Hepatocyte (in vitro differentiated cells): ENCODE results near the gene EEF1AKMT3. TPM values are rescaled to one million over a fixed set of nuclear protein-coding genes. Genes with fewer than 3 reads are reported as not detected.

Experiments used
- DNase-seq: peaks from one replicate; pipeline ENCODE4 v3.0.0-alpha.2; 2016; ENCODE audit warnings: low spot score
- H2AFZ ChIP-seq: fragments of 200-600 bp; sonication (generic); 2 replicates; pipeline ENCODE4 v1.6.0; 2016; ENCODE audit warnings: antibody characterized with exemption, mild to moderate bottlenecking
- H3K27ac ChIP-seq: fragments of 200-600 bp; sonication (generic); 2 replicates; pipeline ENCODE4 v1.5.1; 2016; ENCODE audit warnings: mild to moderate bottlenecking
- H3K27me3 ChIP-seq: fragments of 200-600 bp; sonication (generic); 2 replicates; pipeline ENCODE4 v1.6.1; 2016
- H3K36me3 ChIP-seq: fragments of 200-600 bp; sonication (generic); replicated peaks from 2 replicates; pipeline ENCODE4 v1.5.1; 2016; ENCODE audit warnings: low read depth; ENCODE audit not compliant: insufficient read depth
- H3K4me1 ChIP-seq: fragments of 200-600 bp; sonication (generic); 2 replicates; pipeline ENCODE4 v1.5.1; 2016; ENCODE audit warnings: mild to moderate bottlenecking, moderate library complexity; ENCODE audit not compliant: insufficient read depth
- H3K4me2 ChIP-seq: fragments of 200-600 bp; sonication (generic); 2 replicates; pipeline ENCODE4 v1.6.0; 2016
- H3K4me3 ChIP-seq: fragments of 200-600 bp; sonication (generic); 2 replicates; pipeline ENCODE4 v1.5.1; 2016; ENCODE audit warnings: mild to moderate bottlenecking
- H3K79me2 ChIP-seq: fragments of 200-600 bp; sonication (generic); 2 replicates; pipeline ENCODE4 v1.6.0; 2017; ENCODE audit warnings: mild to moderate bottlenecking
- H3K9me2 ChIP-seq: fragments of 200-600 bp; sonication (generic); replicated peaks from 2 replicates; pipeline ENCODE4 v1.6.0; 2017; ENCODE audit warnings: mild to moderate bottlenecking; ENCODE audit not compliant: insufficient read depth
- H3K9me3 ChIP-seq: fragments of 200-600 bp; sonication (generic); 2 replicates; pipeline ENCODE4 v1.5.1; 2016; ENCODE audit warnings: low read depth, mild to moderate bottlenecking
- H4K20me1 ChIP-seq: fragments of 200-600 bp; sonication (generic); 2 replicates; pipeline ENCODE4 v1.6.0; 2016; ENCODE audit warnings: mild to moderate bottlenecking; ENCODE audit not compliant: insufficient read depth, poor library complexity, severe bottlenecking
- EZH2 ChIP-seq: fragments of 200-600 bp; sonication (generic); IDR thresholded peaks from 2 replicates; pipeline ENCODE4 v1.6.1; 2016; ENCODE audit warnings: antibody characterized with exemption, mild to moderate bottlenecking, borderline replicate concordance
- EZH2phosphoT487 ChIP-seq: fragments of 200-600 bp; sonication (generic); IDR thresholded peaks from one replicate; pipeline ENCODE4 v1.6.1; 2018; ENCODE audit warnings: antibody characterized with exemption, mild to moderate bottlenecking, low read depth, moderate library complexity; ENCODE audit not compliant: unreplicated experiment, severe bottlenecking
- WGBS: methylation state at CpG from one replicate; pipeline ENCODE4 v1.1.6; 2016; ENCODE audit warnings: low lambda C conversion rate; ENCODE audit errors: missing lambda C conversion rate; 5-methylcytosine and 5-hydroxymethylcytosine counted together
- polyA plus RNA-seq: library from polyadenylated mRNA; unstranded; fragments of >200 nt; fragmentation: Nextera tagmentation; extraction: Ambion mirVana; gene quantifications from 2 replicates; pipeline ENCODE4 v1.2.1, GENCODE V29; 2016
- total RNA-seq: library from RNA; depleted of rRNA; stranded (reverse); fragments of >200 nt; gene quantifications from 2 replicates; pipeline ENCODE4 v1.2.3, GENCODE V29; 2014
- TF ChIP-seq, protein P1 (sequence below): fragments of 200-600 bp; sonication (generic); IDR thresholded peaks from 2 replicates; pipeline ENCODE4 v1.5.1; 2016; ENCODE audit warnings: antibody characterized with exemption, mild to moderate bottlenecking; ENCODE audit not compliant: poor library complexity

Gene EEF1AKMT3
- total and polyA plus RNA-seq, 2 experiments from 2014 or later, result 4.5 to 7.6 TPM

DNA sequence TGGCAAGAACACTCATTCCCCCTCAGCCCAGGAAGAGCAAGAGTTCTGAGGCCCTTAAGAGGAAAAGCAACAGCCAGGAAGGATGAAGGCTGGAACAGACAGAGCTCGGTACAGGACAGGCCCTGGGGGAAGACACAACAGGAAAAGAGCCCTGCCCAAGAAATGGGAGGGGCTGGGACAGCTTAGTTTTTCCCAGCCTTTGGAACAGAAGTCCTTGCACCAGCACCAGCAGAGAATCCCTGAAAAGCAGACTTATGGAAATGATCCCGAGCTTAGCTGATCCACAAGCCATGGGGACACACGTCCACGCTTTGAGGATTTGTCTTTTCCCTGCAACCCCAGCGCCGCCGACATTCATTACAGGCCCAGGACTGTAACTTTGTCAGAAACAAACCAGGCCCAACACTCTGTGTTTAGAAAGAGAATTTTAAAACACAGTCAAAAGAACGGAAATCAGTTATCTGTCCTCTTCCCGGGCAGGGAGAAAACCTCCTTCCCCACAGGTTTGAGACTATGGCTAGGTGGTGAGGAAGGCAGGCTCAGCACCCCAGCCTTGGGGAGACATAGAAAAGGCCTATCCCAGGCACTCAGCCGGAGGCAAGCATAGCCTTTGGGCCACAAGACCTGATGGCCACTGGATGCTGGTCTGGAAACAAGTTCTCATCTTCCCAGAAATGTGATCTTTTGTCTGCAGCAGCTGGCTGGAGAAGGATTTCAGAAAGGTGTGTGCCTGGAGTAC is 50.1 kb downstream of the EEF1AKMT3 start:
- Histone ChIP-seq H3K4me2 (no peak overlapping the region), H3K36me3 (peaks cover 5% of the 10 kb centered on the region), H3K4me1 (peaks cover 5% of the 10 kb centered on the region), H3K9me2 (no peaks in the 10 kb centered on the region), H2AFZ (no peak overlapping the region), H3K27ac (no peak overlapping the region), H4K20me1 (peaks cover 55% of the 10 kb centered on the region), H3K27me3 (no peaks in the 10 kb centered on the region), H3K79me2 (peaks cover 32% of the 10 kb centered on the region), H3K4me3 (no peak overlapping the region), H3K9me3 (no peaks in the 10 kb centered on the region)
- TF ChIP-seq, protein P1, sequence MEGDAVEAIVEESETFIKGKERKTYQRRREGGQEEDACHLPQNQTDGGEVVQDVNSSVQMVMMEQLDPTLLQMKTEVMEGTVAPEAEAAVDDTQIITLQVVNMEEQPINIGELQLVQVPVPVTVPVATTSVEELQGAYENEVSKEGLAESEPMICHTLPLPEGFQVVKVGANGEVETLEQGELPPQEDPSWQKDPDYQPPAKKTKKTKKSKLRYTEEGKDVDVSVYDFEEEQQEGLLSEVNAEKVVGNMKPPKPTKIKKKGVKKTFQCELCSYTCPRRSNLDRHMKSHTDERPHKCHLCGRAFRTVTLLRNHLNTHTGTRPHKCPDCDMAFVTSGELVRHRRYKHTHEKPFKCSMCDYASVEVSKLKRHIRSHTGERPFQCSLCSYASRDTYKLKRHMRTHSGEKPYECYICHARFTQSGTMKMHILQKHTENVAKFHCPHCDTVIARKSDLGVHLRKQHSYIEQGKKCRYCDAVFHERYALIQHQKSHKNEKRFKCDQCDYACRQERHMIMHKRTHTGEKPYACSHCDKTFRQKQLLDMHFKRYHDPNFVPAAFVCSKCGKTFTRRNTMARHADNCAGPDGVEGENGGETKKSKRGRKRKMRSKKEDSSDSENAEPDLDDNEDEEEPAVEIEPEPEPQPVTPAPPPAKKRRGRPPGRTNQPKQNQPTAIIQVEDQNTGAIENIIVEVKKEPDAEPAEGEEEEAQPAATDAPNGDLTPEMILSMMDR, result no peak
- TF ChIP-seq EZH2 (no peak), EZH2phosphoT487 (no peak)
- DNase-seq, result no peak
- 96% methylated on average over 10 of the region's 10 CpGs for WGBS

DNA sequence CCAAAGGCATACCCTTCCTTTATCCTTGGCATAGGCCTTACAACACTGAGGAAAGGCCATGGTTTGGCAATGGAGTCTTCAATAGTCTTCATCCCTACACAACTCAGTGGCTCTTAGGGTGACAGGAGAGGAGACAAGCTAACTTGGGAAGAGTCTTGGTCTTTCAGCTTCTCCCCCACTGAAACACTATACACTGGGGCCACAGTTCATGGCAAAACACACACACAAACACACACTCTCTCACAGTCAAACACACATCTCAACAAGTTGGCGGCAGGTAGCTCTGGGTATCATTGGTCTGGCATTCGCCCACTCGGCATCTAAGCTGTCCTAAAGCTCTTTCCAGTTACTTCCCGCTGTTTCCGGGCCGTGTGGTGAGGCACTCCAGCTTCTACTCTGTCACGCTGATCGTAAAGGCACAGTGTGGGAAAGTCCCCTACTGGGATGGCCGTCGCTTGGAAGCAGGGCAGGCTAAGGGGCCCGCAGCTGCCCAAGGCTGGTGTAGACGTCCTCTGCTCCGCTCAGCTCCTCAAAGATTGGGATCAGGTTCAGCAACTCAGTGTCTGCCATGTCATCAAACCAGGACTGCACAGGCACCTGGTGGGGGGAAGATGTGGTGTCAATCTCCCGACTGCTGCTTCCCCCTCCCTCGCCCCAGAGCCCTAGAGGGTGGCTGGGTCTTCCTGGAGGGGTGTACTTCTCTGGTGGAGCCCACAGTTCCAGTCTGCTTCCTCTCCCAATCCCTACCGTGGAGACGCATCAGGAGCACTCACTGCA is 50.9 kb downstream of the EEF1AKMT3 start:
- H3K4me1 ChIP-seq, result peaks cover 5% of the 10 kb centered on the region
- peaks cover 63% of the 10 kb centered on the region for H4K20me1 ChIP-seq
- H3K4me3 ChIP-seq, result no peak overlapping the region
- no peak overlapping the region for H3K4me2 ChIP-seq
- H3K79me2 ChIP-seq, result peaks cover 40% of the 10 kb centered on the region
- WGBS, result 95% methylated on average over 17 of the region's 17 CpGs
- DNase-seq, result no peak
- no peaks in the 10 kb centered on the region for H3K9me2 ChIP-seq
- H3K36me3 ChIP-seq, result peaks cover 5% of the 10 kb centered on the region
- no peak overlapping the region for H2AFZ ChIP-seq
- no peaks in the 10 kb centered on the region for H3K27me3 ChIP-seq
- TF ChIP-seq, protein P1, result no peak
- TF ChIP-seq EZH2phosphoT487, result no peak
- no peak for TF ChIP-seq EZH2
- H3K9me3 ChIP-seq, result no peaks in the 10 kb centered on the region
- H3K27ac ChIP-seq, result no peak overlapping the region

DNA sequence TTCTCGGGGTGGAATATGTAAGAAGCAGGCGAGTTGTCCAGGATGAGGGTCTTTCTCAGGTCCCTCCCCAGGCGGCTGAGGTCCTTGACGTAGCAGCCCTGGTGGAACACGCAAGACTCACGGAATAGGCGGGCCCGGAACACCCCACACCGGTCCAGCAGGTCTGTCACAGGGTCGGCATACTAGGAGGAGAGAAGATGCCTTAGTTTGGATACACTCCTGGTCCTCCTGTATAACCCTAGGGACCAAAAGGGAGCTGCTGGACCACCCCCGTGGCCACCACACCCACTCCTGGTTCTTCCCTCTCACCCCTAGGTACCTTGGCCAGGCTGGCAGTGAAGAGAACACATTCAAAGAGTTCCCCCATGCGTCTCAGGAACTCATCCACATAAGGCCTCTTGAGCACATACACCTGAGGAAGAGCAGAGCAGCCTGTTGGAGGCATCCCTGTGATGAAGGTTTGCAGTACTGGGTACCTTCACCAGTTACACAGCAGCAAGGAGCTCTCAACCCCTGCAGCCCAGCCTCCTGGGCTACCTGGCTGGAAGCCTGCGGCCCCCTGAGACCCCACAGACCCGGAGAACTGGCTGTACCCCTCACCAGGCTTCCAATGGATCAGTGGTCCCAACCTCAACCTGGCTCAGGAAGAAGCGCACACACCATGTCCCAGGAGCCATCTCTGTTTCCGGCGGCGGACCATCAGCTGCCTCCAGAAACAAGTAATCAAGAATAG is 51.7 kb downstream of the EEF1AKMT3 start:
- H3K36me3 ChIP-seq, result peaks cover 5% of the 10 kb centered on the region
- H3K27me3 ChIP-seq, result no peaks in the 10 kb centered on the region
- H3K4me3 ChIP-seq, result no peak overlapping the region
- no peak overlapping the region for H3K27ac ChIP-seq
- no peaks in the 10 kb centered on the region for H3K9me3 ChIP-seq
- H3K4me2 ChIP-seq, result no peak overlapping the region
- H3K4me1 ChIP-seq, result no peaks in the 10 kb centered on the region
- no peak for TF ChIP-seq EZH2
- TF ChIP-seq, protein P1, result no peak
- no peak for TF ChIP-seq EZH2phosphoT487
- no peak for DNase-seq
- 97% methylated on average over 18 of the region's 18 CpGs for WGBS
- H3K9me2 ChIP-seq, result no peaks in the 10 kb centered on the region
- H2AFZ ChIP-seq, result no peak overlapping the region
- peaks cover 47% of the 10 kb centered on the region for H3K79me2 ChIP-seq
- H4K20me1 ChIP-seq, result peaks cover 71% of the 10 kb centered on the region
